Keratinocyte (primary cell): ENCODE measurements around the gene NLRP1. TPM values are rescaled to one million over a fixed set of nuclear protein-coding genes. Genes with fewer than 3 reads are reported as not detected.

Source experiments
- DNase-seq: peaks from one replicate; pipeline ENCODE4 v3.0.0-alpha.2; 2011; ENCODE audit warnings: low read depth, missing footprints, low spot score
- FAIRE-seq: peaks from 2 replicates; lab custom pipeline; 2011; peaks lifted over from hg19 to GRCh38; lab: Jason Lieb, UNC
- H2AFZ ChIP-seq: 2 replicates; pipeline ENCODE4 v1.6.0; 2012; ENCODE audit warnings: low read length, control low read depth, inconsistent platforms; ENCODE audit not compliant: control insufficient read depth
- H3K27ac ChIP-seq: 2 replicates; pipeline ENCODE4 v1.5.1; 2011; ENCODE audit warnings: low read length; ENCODE audit not compliant: control insufficient read depth, insufficient read depth
- H3K27me3 ChIP-seq: 3 replicates; pipeline ENCODE4 v1.6.0; 2011; ENCODE audit warnings: low read length; ENCODE audit not compliant: control insufficient read depth, insufficient read depth; ENCODE audit errors: extremely low read depth
- H3K36me3 ChIP-seq, 2 experiments: 2 replicates in 1 of 2; 3 replicates in 1 of 2; pipeline ENCODE4 v1.5.1; 2011; ENCODE audit warnings: low read length in 2 of 2, mild to moderate bottlenecking in 1 of 2; ENCODE audit not compliant: control insufficient read depth in 2 of 2, insufficient read depth in 2 of 2; ENCODE audit errors: extremely low read depth in 1 of 2
- H3K4me1 ChIP-seq: 3 replicates; pipeline ENCODE4 v1.5.1; 2011; ENCODE audit warnings: low read length; ENCODE audit not compliant: control insufficient read depth, insufficient read depth; ENCODE audit errors: extremely low read depth
- H3K4me2 ChIP-seq: 3 replicates; pipeline ENCODE4 v1.6.0; 2011; ENCODE audit warnings: low read depth, low read length; ENCODE audit not compliant: control insufficient read depth, insufficient read depth; ENCODE audit errors: extremely low read depth
- H3K4me3 ChIP-seq, 3 experiments: fragments of 200-600 bp in 1 of 3; sonication (generic) in 1 of 3; 2 replicates in 2 of 3; 3 replicates in 1 of 3; pipeline ENCODE4 v1.5.1; 2011 to 2016; ENCODE audit warnings: low read length in 3 of 3, mild to moderate bottlenecking in 3 of 3, control low read depth in 2 of 3, inconsistent platforms in 1 of 3, low read depth in 1 of 3, mixed read lengths in 1 of 3, mixed run types in 1 of 3, moderate library complexity in 1 of 3; ENCODE audit not compliant: control insufficient read depth in 2 of 3, insufficient read depth in 2 of 3; ENCODE audit errors: extremely low read depth in 1 of 3
- H3K79me2 ChIP-seq: 2 replicates; pipeline ENCODE4 v1.6.0; 2012; ENCODE audit warnings: low read length; ENCODE audit not compliant: control insufficient read depth, insufficient read depth
- H3K9ac ChIP-seq: 3 replicates; pipeline ENCODE4 v1.6.0; 2011; ENCODE audit warnings: low read length; ENCODE audit not compliant: control insufficient read depth, insufficient read depth; ENCODE audit errors: extremely low read depth
- H3K9me1 ChIP-seq: 3 replicates; pipeline ENCODE4 v1.6.0; 2011; ENCODE audit warnings: low read length; ENCODE audit not compliant: control insufficient read depth, insufficient read depth; ENCODE audit errors: extremely low read depth
- H3K9me3 ChIP-seq: 2 replicates; pipeline ENCODE4 v1.5.1; 2012; ENCODE audit warnings: low read depth, low read length; ENCODE audit not compliant: control insufficient read depth
- H4K20me1 ChIP-seq: 3 replicates; pipeline ENCODE4 v1.6.0; 2011; ENCODE audit warnings: low read length; ENCODE audit not compliant: control insufficient read depth, insufficient read depth; ENCODE audit errors: extremely low read depth
- CTCF ChIP-seq, 3 experiments: IDR thresholded peaks in 1 of 3; conservative IDR thresholded peaks in 1 of 3; optimal IDR thresholded peaks in 1 of 3; 2 replicates in 2 of 3; 3 replicates in 1 of 3; pipeline versions ENCODE3 to v1.5.1; 2011; ENCODE audit warnings: low read length in 3 of 3, mild to moderate bottlenecking in 3 of 3, moderate library complexity in 2 of 3, control low read depth in 1 of 3, inconsistent platforms in 1 of 3; ENCODE audit not compliant: insufficient read depth in 2 of 3; ENCODE audit errors: extremely low read depth in 1 of 3
- EZH2 ChIP-seq: IDR thresholded peaks from one replicate; pipeline ENCODE4 v1.6.1; 2012; ENCODE audit warnings: inconsistent platforms, mild to moderate bottlenecking, low read length, moderate library complexity
- dilution Hi-C: fragments of 300-500 bp; cut with MboI; formaldehyde crosslinking; loops from one replicate; pipeline ENCODE4 v1.7.0; 2020; ENCODE audit warnings: low sequenced_read_pairs; ENCODE audit not compliant: extremely low pct_ligation_motif_present
- polyA plus RNA-seq, 5 experiments: library from polyadenylated mRNA; depleted of rRNA in 3 of 5; stranded (reverse) in 3 of 5; stranded (forward) in 1 of 5; unstranded in 1 of 5; fragments of >200 nt; gene quantifications; 1 replicate in 1 of 5; 2 replicates in 3 of 5; 3 replicates in 1 of 5; pipeline versions ENCODE4 v1.2.1 to v1.2.3, GENCODE V29; 2011 to 2012; ENCODE audit warnings: missing spikeins in 2 of 5, low read depth in 1 of 5, low replicate concordance in 1 of 5

NLRP1 gene
- polyA plus RNA-seq, 1 donor (not counting 4 experiments of a cell fraction or from before 2014, with no cell fraction given), result 20.1 TPM

DNA sequence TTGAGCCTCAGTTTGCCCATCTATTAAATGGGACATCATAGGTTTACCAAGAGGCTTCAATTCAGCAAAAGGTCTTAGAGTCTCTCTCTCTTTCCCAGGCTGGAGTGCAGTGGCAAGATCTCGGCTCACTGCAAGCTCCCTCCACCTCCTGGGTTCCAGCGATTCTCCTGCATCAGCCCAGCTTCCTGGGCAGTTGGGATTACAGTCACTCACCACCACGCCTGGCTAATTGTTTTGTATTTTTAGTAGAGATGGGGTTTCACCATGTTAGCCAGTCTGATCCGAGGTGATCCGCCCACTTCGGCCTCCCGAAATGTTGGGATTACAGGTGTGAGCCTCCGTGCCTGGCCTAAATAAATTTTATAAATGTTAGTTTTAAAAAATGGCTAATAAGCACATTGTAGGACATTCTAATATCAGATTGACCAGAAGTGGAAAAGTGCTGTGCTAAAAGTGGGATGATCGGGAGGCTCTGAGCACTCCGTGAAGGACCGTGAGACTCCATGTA is 1.0 kb upstream of the NLRP1 start:
- Histone ChIP-seq H3K4me3 (no peak overlapping the region), H2AFZ (no peak overlapping the region), H3K27me3 (no peaks in the 10 kb centered on the region), H3K9me1 (peaks cover 3% of the 10 kb centered on the region), H4K20me1 (no peaks in the 10 kb centered on the region), H3K27ac (peak overlapping the region; percentile 85), H3K9ac (peak overlapping the region; percentile 46), H3K4me2 (peak overlapping the region; percentile 91), H3K79me2 (peaks cover 5% of the 10 kb centered on the region), H3K36me3 (peaks cover 5 to 17% of the 10 kb centered on the region in 2 experiments), H3K9me3 (no peaks in the 10 kb centered on the region), H3K4me1 (peaks cover 32% of the 10 kb centered on the region)
- no peak for TF ChIP-seq CTCF (optimal IDR thresholded peaks at IDR 0.05 in 1 of 3, IDR thresholded peaks at IDR 0.05 in 1 of 3, conservative IDR thresholded peaks at IDR 0.05 in 1 of 3; ENCODE audit: extremely low read depth in 1 of 3, insufficient read depth in 2 of 3, low read length in 3 of 3)
- TF ChIP-seq EZH2, result no peak
- dilution Hi-C loops, result no loop called here
- DNase-seq (no peak), FAIRE-seq (no peak)

- H3K36me3 ChIP-seq, result peaks cover 9 to 22% of the 10 kb centered on the region in 2 experiments
- H3K4me2 ChIP-seq, result peak overlapping the region; percentile 91
- H3K79me2 ChIP-seq, result peaks cover 10% of the 10 kb centered on the region
- DNase-seq, result no peak
- H2AFZ ChIP-seq, result peak overlapping the region; percentile 44
- FAIRE-seq, result peak; percentile 51
- H3K27ac ChIP-seq, result peak overlapping the region; percentile 85
- peak overlapping the region; percentile 85 for H3K9ac ChIP-seq
- peaks cover 32% of the 10 kb centered on the region for H3K4me1 ChIP-seq
- no peaks in the 10 kb centered on the region for H3K27me3 ChIP-seq
- no peaks in the 10 kb centered on the region for H3K9me3 ChIP-seq
- H3K4me3 ChIP-seq, result peak overlapping the region; percentile 70 to 77 (median 76)
- H4K20me1 ChIP-seq, result no peaks in the 10 kb centered on the region
- TF ChIP-seq CTCF (optimal IDR thresholded peaks at IDR 0.05 in 1 of 3, IDR thresholded peaks at IDR 0.05 in 1 of 3, conservative IDR thresholded peaks at IDR 0.05 in 1 of 3; ENCODE audit: extremely low read depth in 1 of 3, insufficient read depth in 2 of 3, low read length in 3 of 3) (peak in 1 of 3 experiments; percentile 27), EZH2 (no peak)
- dilution Hi-C loops, result no loop called here
- H3K9me1 ChIP-seq, result peaks cover 3% of the 10 kb centered on the region
Observed at GRCh38 chr17:5583426-5584382, 605 bp downstream of the NLRP1 start.
